Hypothalamus (tissue), 51 donors: ENCODE results near the gene RAB8A.
"Not testable (repeated sequence)": the region's sequence is repeated elsewhere in the genome, so short reads cannot be mapped to it uniquely, and the experiment has no call there.

ENCODE experiments used
- DNase-seq, 51 donors: peaks; one replicate each; lab custom pipeline; 2025; lab: John Stamatoyannopoulos, UW

Gene RAB8A

DNA sequence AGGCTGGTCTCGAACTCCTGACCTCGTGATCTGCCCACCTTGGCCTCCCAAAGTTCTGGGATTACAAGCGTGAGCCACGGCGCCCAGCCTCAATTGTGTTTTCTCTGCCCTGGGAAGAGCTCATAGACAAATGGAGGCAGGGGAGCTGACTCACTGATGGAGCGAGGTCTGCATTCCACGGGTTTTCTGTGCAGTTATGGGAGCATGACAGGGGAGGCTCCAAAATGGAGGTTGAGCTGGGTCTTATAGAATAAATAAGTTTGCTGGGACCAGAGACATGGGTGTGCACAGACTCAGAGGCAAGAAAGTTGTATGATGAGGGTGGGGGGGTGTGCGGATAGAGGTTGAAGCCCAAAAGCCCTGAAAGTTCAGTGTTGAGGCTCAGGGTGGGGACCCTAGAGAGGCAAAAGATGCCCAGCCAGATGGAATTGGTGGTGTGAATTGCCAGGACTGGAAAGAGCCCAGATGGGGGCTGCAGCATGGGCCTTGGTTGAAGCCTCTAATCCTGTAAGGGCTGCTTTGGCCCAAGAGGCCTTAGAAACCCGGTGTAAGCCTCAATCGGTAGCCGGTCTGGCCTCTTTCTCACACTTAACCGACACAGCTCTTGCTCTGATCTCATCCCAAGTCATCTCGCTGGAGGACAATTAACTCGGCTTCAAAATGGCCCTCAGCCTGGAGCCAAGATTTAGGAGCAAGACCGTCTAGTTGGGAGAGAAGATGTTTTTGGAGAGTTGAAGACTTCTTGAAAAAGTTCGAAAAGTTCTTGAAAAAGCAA is 33.5 kb upstream of the RAB8A start:
- peak in 5 of 51 donors; percentile 10 to 30 (median 14) for DNase-seq

DNA sequence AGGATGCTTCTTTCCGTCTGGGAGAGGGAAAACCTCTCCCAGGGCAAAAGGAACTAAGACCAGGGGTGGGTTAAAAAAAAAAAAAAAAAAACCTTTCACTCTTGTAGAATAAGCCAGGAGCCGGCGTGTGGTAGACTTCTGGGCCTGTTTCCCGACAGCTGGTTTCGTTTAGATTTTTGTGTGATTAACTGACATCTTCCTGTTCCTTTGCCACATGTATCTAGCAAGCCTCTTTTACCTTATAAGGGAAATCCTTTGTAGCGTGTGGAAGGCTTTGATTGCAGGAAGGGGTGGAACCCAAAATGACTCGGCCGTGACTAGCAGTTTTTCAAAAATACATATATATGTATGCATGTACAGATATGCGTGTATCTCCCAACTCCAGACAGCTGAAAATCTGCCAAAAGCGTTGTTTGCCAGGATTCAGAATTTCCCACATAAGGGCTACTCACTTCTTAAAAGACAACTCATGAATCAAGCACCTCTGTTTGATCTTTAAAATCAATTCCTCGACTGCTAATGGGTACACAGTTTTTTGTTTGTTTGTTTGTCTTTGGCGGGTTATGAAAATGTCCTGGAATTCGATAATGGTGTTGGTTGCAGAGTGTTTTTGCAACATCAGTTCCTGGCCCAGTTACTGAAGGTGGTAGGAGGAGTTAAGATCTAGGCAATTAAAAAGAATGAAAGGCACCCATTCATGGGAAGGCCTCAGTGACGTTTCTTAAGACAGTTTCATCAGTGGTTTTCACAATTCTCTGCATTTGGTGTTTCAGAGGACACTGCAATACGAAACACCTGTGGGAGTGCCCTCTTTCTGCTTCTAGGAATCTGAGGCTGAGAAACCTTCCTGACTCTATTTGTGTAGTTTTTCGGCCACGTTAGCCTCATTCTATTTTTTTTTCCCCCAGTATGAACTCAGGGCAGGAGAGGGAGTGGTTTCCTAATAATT is 32.7 kb upstream of the RAB8A start:
- DNase-seq: peak in 10 of 51 donors; percentile 10 to 57 (median 22)

DNA sequence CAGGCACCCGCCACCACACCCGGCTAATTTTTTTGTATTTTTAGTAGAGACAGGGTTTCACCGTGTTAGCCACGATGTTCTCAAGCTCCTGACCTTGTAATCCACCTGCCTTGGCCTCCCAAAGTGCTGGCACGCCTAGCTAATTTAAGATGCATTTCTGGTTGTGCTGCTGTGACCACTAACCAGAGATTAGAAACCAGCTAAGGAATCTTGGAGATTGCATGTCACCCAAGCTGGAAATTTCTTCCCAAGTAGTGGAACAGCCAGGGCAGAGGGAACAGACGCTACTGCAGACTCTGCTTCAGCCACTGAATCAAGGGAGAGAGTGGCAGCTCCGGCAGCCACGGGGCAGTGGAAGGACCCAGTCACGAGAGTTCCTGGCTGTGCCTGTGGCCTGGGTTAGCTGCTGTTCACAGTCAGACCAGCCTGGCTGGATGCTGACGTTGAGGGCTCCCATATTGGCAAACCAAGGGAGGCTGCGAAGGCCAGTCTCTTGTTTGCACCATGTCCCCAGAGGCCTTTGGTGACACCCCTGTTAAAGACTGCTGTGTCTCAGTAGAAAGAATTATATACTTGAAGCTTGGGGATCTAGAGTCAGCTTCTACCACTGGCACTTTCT is 27.5 kb upstream of the RAB8A start:
- no peak for DNase-seq

DNA sequence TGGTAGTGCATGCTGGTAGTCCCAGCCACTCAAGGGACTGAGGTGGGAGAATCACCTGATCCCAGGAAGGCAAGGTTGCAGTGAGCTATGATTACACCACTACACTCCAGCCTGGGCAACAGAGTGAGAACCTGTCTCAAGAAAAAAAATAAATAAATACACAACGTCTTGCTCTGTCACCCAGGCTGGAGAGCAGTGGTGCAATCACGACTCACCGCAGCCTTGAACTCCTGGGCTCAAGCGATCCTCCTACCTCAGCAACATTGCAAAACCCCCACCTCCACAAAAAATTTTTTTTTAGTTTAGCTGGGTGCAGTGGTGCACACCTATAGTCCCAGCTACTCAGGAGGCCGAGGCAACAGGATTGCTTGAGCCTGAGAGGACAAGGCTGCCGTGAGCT is 26.6 kb upstream of the RAB8A start:
- DNase-seq: no peak

DNA sequence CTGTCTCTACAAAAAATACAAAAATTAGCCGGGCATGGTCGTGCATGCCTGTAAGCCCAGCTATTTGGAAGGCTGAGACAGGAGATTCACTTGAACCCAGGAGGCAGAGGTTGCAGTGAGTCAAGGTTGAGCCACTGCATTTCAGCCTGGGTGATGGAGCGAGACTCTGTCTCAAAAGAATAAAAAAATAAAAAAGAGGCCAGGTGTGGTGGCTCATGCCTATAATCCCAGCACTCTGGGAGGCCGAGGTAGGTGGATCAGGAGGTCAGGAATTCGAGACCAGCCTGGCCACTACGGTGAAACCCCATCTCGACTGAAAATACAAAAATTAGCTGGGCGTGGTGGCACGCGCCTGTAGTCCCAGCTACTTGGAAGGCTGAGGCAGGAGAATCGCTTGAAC is 24.3 kb upstream of the RAB8A start:
- not testable (repeated sequence) for DNase-seq

DNA sequence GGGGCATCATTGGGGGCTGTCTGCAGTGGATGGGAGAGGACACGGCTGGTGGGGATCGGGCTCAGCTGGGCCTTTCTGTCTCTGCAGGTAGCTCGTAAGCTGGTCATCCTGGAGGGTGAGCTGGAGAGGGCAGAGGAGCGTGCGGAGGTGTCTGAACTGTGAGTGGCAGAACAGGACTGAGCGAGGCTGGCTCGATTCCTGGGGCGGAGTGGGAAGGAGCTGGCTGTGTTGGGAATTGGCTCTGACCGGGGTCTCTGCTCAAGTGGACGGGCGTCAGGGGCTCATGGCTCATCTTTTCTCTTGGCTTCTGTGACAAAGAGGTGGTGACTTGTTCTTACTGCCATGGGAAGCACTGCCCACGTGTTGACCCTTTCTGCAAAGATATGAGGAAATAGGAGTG is 23.7 kb upstream of the RAB8A start:
- DNase-seq: no peak

DNA sequence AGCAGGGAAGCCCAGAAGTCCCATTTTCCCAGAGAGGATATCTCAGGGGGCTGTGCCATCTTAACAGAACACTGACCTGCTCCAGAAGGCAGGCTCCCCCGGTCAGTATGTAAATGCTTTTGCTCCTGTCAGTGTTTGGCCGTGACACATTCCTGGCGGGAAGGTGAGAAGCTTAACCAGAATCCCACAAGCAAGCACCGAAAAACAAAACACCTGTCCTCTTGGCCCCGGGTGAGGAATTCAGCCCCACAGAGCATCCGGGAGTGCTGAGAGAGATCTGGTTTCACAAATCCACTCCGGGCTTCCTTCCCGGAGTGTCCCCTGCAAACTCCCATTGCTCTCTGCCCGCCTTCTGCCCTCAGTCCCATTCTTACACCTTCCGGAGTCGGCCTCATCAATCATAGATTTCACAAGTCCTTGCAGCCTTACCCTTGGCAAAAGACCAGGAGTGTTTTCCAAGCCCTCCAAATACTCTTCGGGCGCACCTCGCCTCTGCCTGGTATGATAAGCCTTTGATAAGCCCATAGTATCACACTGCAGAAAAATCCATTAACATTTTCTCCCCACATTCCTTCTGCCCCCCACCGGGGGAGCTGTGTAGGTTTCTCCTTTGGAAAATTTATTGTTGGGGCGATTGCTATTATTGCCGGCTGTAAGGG is 23.2 kb upstream of the RAB8A start:
- no peak for DNase-seq

DNA sequence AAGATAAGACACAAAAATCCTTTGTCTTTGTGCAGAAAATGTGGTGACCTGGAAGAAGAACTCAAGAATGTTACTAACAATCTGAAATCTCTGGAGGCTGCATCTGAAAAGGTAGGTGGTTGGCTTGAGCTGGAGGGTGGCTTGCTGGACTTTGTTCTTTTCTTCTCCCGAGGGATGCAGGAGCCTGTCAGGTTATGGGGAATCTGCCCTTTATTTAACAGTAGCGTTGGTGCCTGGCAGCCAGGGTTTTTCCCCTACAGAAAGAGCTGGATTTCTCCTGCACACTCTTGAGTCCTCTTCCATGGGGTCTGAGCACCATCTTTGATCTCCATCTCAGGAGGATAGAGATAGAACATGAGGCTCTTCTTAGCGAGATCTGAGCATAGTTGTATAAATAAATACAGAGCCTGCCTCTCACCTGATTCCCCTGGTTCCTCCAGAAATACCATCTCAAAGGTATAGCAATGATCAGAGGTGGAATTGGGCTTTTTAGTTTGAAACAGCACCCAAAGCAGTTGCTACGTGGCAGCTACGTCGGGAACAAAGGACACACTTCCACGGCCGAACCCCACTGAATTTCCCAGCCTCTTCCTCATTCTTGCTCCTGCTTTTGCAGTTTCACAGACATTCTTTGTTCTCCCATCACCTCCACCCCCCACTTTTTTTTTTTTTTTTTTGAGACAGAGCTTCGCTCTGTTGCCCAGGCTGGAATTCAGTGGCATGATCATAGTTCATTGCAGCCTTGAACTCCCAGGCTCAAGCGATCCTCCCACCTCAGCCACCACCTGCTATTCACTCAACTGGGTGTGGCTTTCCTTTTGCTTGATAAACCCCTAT is 22.5 kb upstream of the RAB8A start:
- DNase-seq: no peak

DNA sequence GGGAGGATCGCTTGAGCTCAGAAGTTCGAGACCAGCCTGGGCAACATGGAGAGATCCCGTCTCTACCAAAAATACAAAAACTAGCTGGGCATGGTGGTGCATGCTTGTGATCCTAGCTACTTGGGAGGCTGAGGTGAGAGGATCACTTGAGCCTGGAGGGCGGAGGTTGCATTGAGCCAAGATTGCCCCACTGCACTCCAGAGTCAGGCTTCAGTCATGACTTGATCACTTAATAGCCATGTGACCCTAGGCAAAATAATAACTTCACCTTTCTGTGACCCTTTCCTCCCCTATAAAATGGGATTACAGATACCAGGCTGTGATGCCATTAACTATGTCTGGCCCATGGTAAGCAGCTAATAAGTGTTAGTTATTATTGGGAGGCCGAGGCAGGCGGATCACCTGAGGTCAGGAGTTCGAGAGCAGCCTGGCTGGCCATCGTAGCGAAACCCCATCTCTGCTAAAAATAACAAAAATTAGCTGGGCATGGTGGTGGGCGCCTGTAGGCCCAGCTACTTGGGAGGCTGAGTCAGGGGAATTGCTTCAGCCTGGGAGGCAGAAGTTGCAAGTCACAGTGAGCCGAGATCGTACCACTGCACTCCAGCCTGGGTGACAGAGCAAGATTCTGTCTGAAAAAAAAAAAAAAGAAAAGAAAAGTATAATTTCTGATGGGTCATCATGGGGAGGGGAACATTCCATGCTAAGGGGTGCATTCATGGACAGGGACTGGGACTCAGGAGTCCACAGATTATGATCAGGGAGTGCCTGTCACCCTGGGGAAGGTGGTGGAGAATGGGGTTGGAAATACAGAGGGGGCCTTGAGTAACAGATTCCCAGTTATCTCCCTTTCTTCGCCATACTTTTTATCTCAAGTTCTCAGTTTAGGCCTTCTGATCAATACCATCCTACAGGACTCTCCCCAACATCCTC is 19.9 kb upstream of the RAB8A start:
- DNase-seq: no peak

DNA sequence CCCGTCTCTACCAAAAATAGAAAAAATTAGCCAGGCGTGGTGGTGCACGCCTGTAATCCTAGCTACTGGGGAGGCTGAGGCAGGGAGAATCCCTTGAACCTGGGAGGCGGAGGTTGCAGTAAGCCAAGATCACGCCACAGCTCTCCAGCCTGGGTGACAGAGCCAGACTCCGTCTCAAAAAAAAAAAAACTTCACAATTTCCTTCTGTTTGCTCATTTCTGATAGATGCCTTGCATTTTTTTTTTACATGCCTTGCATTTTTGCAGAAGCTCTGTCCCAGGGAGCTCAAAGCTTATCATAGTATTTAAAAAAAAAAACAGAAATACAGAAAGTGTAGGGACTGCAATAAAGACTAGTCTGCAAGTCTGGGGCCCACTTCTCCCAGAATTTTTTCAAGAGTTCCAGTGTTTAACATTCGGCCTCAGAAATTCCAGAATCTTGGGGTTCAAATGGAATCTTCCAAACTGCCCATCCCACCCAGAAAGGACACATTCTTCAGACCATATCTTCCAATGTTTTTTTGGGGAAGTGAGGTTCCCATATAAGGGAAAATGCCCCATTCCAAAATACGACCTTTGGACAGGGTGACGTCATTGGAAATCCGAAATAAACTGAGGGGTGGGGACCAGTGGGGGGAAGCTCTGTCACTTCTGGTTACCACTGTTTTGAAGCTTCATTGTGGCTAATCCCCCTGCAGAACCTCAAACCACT is 17.2 kb upstream of the RAB8A start:
- DNase-seq: no peak

DNA sequence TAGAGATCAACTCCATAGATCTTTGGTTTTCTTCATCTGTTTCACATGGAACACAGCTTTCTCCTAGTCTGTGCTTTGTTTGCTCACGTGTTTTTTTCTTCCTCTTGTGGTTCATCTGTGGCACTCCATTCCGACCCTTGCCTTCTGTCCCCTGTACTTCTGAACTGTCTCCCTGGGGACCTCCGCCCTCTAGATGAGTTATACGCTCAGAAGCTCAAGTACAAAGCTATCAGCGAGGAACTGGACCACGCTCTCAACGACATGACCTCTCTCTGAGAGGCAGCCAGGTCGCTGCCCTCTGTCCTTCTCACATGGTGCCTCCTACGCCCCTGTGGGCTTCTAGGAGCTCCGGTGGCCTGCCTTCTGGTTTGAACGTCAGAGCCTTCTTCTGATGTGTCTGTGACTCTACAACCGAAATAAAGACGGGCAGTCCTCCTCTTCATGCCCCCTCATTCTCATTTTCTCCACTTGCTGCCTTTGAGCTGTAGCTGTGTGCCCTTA is 16.6 kb upstream of the RAB8A start:
- DNase-seq: no peak

DNA sequence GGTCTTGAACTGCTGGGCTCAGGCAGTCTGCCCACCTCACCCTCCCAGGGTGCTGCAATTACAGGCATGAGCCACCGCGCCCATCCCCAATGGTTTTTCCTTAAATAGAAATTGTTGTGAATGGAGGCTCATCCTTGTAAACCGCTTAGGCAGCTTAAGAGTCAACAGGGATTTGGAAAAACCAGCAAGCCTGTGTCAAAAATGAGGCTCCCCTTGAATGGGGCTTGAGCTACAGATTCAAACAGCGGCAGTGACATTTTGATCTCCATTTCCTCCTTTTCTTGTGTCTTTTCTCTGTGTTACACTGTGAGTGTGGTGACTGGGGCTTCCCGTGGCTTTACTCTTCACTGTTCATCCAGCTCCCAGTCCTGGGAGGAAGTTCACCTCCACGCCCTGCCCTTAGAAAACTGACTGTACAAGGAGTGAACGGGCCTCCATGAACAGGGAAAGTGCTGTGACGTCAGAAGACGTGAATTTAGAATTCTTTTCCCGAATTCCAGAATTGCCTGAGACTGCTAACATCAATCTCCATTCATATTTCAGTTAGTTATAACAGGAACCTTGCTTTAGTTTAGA is 15.3 kb upstream of the RAB8A start:
- DNase-seq: no peak

DNA sequence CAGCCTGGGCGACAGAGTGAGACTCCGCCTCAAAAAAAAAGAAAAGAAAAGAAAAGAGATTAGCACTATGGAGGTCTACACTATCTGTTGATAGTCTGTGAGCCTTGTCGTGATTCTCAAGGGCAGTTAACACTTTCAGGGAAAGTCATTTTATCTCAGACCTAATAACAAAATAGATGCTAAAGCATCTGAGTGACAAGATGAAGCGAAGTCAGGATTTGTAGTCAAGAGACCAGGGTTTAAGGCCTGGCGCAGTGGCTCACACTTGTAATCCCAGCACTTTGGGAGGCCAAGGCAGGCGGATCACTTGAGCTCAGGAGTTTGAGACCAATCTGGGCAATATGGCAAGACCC is 13.3 kb upstream of the RAB8A start:
- no peak for DNase-seq

DNA sequence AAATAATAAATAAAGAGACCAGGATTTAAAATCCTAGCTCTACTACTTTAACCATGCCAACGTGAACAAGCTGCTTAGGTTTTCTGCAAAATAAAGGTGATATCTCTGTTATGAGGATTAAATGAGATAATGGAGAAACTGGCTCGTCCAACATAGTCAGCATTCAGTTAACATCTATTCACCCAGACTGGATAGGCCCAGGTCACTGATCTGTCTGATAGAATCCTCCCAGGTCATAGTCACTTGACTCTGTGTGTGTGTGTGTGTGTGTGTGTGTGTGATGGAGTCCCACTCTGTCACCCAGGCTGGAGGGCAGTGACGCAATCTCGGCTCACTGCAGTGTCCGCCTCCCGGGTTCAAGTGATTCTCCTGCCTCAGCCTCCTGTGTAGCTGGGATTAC is 12.9 kb upstream of the RAB8A start:
- DNase-seq: no peak

DNA sequence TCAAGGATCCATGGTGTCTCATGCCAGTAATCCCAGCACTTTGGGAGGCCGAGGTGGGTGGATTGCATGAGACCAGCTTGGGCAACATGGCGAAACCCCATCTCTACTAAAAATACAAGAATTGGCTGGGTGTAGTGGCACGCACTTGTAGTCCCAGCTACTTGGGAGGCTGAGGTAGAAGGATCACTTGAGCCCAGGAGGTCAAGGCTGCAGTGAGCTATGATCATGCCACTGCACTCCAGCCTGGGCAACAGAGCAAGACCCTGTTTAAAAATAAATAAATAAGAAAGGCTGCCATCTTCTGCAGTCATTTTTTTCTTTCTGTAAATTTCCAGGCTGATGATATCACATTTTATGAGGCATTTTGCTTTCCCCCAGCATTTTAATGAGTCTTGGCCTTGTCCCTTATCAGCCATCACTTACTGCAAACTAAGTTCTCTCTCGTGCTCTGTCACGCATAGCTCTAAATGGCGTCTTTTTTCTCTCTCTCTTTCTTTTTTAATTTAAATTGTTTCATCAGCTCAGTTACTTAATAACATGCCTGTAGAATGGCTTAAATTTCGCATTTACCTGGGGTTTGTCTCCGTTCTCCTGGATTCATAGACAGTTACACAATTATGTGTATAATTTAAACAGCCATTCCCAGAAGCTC is 12.2 kb upstream of the RAB8A start:
- DNase-seq: not testable (repeated sequence)

DNA sequence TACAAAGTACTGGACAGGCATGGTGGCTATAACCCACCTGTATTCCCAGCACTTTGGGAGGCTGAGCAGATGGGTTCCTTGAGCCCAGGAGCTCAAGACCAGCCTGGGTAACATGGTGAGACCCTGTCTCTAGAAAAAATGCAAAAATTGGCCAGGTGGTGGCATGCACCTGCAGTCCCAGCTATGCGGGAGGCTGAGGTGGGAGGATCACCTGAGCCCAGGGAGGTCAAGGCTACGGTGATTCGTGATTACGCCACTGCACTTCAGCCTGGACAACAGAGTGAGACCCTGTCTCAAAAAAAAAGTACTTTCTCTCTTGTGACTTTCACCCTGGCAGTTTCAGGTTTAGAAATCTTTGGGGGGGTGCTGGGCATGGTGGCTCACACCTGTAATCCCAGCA is 11.2 kb upstream of the RAB8A start:
- DNase-seq: no peak

DNA sequence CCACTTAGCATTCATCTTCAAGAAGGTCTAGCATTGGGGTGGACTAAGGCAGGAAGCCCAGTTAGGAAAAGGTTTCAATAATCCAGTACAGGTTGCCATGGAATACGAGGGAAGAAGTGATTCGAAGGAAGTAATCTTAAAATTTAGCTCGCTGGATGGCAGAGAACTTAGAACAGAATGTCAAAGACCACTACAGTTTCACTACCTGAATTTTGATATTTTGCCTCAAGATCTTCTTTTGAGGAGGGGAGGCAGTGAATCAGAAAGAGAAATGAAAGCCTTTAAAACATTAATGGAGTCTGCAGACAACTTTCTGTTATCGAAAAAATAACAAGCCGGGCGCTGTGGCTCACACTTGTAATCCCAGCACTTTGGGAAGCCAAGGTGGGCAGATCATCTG is 7.0 kb upstream of the RAB8A start:
- DNase-seq: no peak
